ENCODE measurements around the gene LARP4B. TPM values are rescaled to one million over a fixed set of nuclear protein-coding genes. Genes with fewer than 3 reads are reported as not detected.

Gene LARP4B
- polyA plus RNA-seq, 2 of the 4 experiments (the other 2 are of a cell fraction), result 25.5 to 54.2 TPM

DNA sequence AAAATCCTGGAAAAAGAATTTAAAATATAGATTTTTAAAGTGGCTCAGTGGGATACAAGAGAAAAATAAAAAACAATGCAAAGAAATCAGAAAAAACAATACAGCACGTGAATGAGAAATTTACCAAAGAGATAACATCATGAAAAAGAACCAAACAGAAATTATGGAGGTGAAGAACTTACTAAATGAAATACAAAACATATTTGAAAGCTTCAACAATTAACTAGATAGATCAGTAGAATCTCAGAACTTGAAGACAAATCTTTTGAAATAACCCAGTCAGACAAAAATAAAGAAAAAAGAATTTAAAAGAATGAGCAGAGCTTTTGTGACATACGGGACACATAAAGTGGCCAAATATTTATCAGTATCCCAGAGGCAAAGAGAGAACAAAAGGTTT lies 170.9 kb downstream of the LARP4B start:
- ChIA-PET POLR2A (no interaction called here), CTCF (no interaction called here)
- H3K4me3 ChIP-seq, result no peak overlapping the region
- no peak for ATAC-seq
- H3K4me2 ChIP-seq, result no peak overlapping the region
- H3K4me1 ChIP-seq, result no peaks in the 10 kb centered on the region
- 28% methylated on average over 2 of the region's 2 CpGs for WGBS (ENCODE audit: missing lambda C conversion rate)
- H3K9me3 ChIP-seq, result peaks cover 19% of the 10 kb centered on the region
- FAIRE-seq, result no peak
- no peak for TF ChIP-seq KDM5A (IDR thresholded peaks at IDR 0.05)
- no peak for TF ChIP-seq HOXA7 (CRISPR knock-in tag; IDR thresholded peaks at IDR 0.05)
- no peak for TF ChIP-seq TP53 (CRISPR knock-in tag; IDR thresholded peaks at IDR 0.05)
- TF ChIP-seq HOXB13 (CRISPR knock-in tag; IDR thresholded peaks at IDR 0.05; ENCODE audit: low read depth), result no peak
- no peak for TF ChIP-seq BHLHE40 (IDR thresholded peaks at IDR 0.05; ENCODE audit: low read depth, low read length)
- TF ChIP-seq RAD21 (conservative IDR thresholded peaks at IDR 0.05 in 1 of 2, IDR thresholded peaks at IDR 0.05 in 1 of 2), result no peak
- TF ChIP-seq SMC3 (IDR thresholded peaks at IDR 0.05), result no peak
- TF ChIP-seq, protein P1, sequence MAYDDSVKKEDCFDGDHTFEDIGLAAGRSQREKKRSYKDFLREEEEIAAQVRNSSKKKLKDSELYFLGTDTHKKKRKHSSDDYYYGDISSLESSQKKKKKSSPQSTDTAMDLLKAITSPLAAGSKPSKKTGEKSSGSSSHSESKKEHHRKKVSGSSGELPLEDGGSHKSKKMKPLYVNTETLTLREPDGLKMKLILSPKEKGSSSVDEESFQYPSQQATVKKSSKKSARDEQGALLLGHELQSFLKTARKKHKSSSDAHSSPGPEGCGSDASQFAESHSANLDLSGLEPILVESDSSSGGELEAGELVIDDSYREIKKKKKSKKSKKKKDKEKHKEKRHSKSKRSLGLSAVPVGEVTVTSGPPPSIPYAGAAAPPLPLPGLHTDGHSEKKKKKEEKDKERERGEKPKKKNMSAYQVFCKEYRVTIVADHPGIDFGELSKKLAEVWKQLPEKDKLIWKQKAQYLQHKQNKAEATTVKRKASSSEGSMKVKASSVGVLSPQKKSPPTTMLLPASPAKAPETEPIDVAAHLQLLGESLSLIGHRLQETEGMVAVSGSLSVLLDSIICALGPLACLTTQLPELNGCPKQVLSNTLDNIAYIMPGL (CRISPR knock-in tag; IDR thresholded peaks at IDR 0.05; ENCODE audit: borderline replicate concordance), result no peak
- DNase-seq (ENCODE audit: low read depth in 1 of 2, low spot score in 1 of 2), result no peak
- no peak overlapping the region for H3K27ac ChIP-seq

DNA sequence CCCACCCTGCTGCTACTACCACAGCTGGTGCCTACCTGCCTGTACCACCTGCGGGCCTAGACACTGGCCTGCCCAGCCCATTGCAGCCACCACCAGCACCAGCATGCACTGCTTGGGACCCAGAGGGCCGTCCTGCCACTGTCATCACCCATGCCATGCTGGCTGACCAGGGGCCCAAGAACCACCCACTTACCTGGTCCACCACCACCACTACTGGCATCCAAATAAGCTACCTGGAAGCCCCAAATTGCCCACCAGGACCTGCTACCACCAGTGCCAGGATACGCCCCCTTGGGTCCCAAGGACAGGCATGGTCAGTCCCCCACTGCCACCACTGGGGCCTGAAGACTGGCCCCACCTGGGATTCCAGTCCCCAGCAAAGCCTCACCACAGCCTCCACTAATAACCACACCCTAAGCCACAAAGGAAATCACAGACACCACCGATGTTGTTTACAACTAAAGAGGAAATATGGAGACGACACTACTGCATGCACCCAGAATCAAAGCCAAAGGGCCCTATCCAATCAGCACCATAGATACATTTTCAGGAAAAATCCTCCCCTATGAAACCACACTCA lies 171.5 kb downstream of the LARP4B start:
- 32% methylated on average over 4 of the region's 5 CpGs for WGBS (ENCODE audit: missing lambda C conversion rate)
- no peak for FAIRE-seq
- POLR2A ChIA-PET, result no interaction called here

More for the DNA sequence above, 171.5 kb downstream of the LARP4B start:
- Histone ChIP-seq H3K4me2 (no peak overlapping the region), H3K4me3 (no peak overlapping the region), H3K9me3 (peaks cover 25% of the 10 kb centered on the region), H3K4me1 (no peaks in the 10 kb centered on the region), H3K27ac (no peak overlapping the region)
- TF ChIP-seq HDAC2 (IDR thresholded peaks at IDR 0.05), result no peak
- TF ChIP-seq SREBF2 (IDR thresholded peaks at IDR 0.05), result no peak
- no peak for TF ChIP-seq HOXB5 (CRISPR knock-in tag; IDR thresholded peaks at IDR 0.05)
- no peak for TF ChIP-seq FOXS1 (CRISPR knock-in tag; IDR thresholded peaks at IDR 0.05)
- TF ChIP-seq, protein P2, sequence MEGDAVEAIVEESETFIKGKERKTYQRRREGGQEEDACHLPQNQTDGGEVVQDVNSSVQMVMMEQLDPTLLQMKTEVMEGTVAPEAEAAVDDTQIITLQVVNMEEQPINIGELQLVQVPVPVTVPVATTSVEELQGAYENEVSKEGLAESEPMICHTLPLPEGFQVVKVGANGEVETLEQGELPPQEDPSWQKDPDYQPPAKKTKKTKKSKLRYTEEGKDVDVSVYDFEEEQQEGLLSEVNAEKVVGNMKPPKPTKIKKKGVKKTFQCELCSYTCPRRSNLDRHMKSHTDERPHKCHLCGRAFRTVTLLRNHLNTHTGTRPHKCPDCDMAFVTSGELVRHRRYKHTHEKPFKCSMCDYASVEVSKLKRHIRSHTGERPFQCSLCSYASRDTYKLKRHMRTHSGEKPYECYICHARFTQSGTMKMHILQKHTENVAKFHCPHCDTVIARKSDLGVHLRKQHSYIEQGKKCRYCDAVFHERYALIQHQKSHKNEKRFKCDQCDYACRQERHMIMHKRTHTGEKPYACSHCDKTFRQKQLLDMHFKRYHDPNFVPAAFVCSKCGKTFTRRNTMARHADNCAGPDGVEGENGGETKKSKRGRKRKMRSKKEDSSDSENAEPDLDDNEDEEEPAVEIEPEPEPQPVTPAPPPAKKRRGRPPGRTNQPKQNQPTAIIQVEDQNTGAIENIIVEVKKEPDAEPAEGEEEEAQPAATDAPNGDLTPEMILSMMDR (IDR thresholded peaks at IDR 0.05), result no peak
- no peak for TF ChIP-seq KDM5A (IDR thresholded peaks at IDR 0.05)
- no peak for TF ChIP-seq CBX8 (IDR thresholded peaks at IDR 0.05)
- TF ChIP-seq EP300 (IDR thresholded peaks at IDR 0.05), result no peak
- no peak for TF ChIP-seq ZC3H11A (IDR thresholded peaks at IDR 0.05)
- TF ChIP-seq, protein P1 (CRISPR knock-in tag; IDR thresholded peaks at IDR 0.05; ENCODE audit: borderline replicate concordance), result no peak
- TF ChIP-seq, protein P3, sequence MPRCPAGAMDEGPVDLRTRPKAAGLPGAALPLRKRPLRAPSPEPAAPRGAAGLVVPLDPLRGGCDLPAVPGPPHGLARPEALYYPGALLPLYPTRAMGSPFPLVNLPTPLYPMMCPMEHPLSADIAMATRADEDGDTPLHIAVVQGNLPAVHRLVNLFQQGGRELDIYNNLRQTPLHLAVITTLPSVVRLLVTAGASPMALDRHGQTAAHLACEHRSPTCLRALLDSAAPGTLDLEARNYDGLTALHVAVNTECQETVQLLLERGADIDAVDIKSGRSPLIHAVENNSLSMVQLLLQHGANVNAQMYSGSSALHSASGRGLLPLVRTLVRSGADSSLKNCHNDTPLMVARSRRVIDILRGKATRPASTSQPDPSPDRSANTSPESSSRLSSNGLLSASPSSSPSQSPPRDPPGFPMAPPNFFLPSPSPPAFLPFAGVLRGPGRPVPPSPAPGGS (IDR thresholded peaks at IDR 0.05), result no peak
- TF ChIP-seq JUN (IDR thresholded peaks at IDR 0.05), result no peak
- no peak for TF ChIP-seq FOSB (CRISPR knock-in tag; IDR thresholded peaks at IDR 0.05)
- no peak for TF ChIP-seq ZSCAN20 (CRISPR knock-in tag; IDR thresholded peaks at IDR 0.05)
- TF ChIP-seq KDM1A (IDR thresholded peaks at IDR 0.05; ENCODE audit: low read depth), result no peak
- ATAC-seq (no peak), DNase-seq (ENCODE audit: low read depth in 1 of 2, low spot score in 1 of 2) (no peak)
- CTCF ChIA-PET, result no interaction called here

Other genes with a start within 250 kb of the LARP4B start
- gene DIP2C, start 242.0 kb downstream of the LARP4B start, polyA plus RNA-seq (2011; rRNA removed), result 3.7 and 5.7 TPM in 2 replicates
- 4.2 to 5.5 TPM (median 5.0 TPM) in 3 replicates for gene DIP2C, start 242.0 kb downstream of the LARP4B start, polyA plus RNA-seq (2017; fragmentation: RNase III; extraction: RNeasy Plus Mini Kit Qiagen cat#74134 plus additional on column Dnase treatment)
- gene GTPBP4, start 56.7 kb upstream of the LARP4B start, polyA plus RNA-seq (2011; rRNA removed), result 60.7 and 104 TPM in 2 replicates
- gene GTPBP4, start 56.7 kb upstream of the LARP4B start, polyA plus RNA-seq (2017; fragmentation: RNase III; extraction: RNeasy Plus Mini Kit Qiagen cat#74134 plus additional on column Dnase treatment), result 67.8 to 79.5 TPM (median 75.2 TPM) in 3 replicates
- gene IDI2, start 94.2 kb upstream of the LARP4B start, polyA plus RNA-seq (2011; rRNA removed), result not detected in 2 replicates
- not detected in 3 replicates for gene IDI2, start 94.2 kb upstream of the LARP4B start, polyA plus RNA-seq (2017; fragmentation: RNase III; extraction: RNeasy Plus Mini Kit Qiagen cat#74134 plus additional on column Dnase treatment)
- gene IDI1, start 117.4 kb upstream of the LARP4B start, polyA plus RNA-seq (2011; rRNA removed), result 38.2 and 55.8 TPM in 2 replicates
- gene IDI1, start 117.4 kb upstream of the LARP4B start, polyA plus RNA-seq (2017; fragmentation: RNase III; extraction: RNeasy Plus Mini Kit Qiagen cat#74134 plus additional on column Dnase treatment), result 42.4 to 65.0 TPM (median 57.1 TPM) in 3 replicates
- 7.1 and 7.3 TPM in 2 replicates for gene WDR37, start 124.7 kb upstream of the LARP4B start, polyA plus RNA-seq (2011; rRNA removed)
- 5.6 to 6.2 TPM (median 5.9 TPM) in 3 replicates for gene WDR37, start 124.7 kb upstream of the LARP4B start, polyA plus RNA-seq (2017; fragmentation: RNase III; extraction: RNeasy Plus Mini Kit Qiagen cat#74134 plus additional on column Dnase treatment)

Measured in A549 (cell line).